ENCODE results near the gene BRAT1.

GRCh38 chr7:2602406-2603043 is 47.2 kb upstream of the BRAT1 start:
- no peak for TF ChIP-seq CTCF (IDR thresholded peaks at IDR 0.05)
- no peak for TF ChIP-seq POLR2A (IDR thresholded peaks at IDR 0.05)

Measured in lower leg skin (tissue), 3 donors.